ENCODE measurements around the gene RAB5B. TPM values are rescaled to one million over a fixed set of nuclear protein-coding genes. Genes with fewer than 3 reads are reported as not detected.

The RAB5B gene
- polyA plus RNA-seq, 1 donor (not counting 4 experiments of a cell fraction or from before 2014, with no cell fraction given), result 138 TPM

DNA sequence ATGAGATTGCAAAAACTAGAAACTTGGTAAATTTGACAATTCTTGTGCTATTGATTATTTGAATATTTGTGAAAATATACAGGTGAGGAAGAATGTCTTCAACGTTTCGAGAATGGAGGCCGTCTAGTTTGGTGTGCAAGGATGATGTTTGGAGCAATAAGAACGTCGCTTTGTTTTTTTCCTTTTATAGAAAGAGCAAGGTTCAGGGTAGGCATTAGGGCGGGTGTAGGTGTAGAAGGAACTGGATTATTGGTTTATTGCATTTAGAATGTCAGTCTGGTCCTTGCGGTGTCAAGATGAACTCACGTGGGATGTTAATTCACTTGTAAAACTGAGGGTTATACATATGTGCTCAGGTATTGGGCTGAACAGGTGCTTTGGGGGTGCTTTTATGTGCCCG lies 69.0 kb downstream of the RAB5B start:
- FAIRE-seq, result no peak
- Histone ChIP-seq H3K79me2 (ENCODE audit: control insufficient read depth, insufficient read depth, low read length) (peaks cover 22% of the 10 kb centered on the region), H3K36me3 (ENCODE audit: control insufficient read depth in 2 of 2, extremely low read depth in 1 of 2, insufficient read depth in 2 of 2, low read length in 2 of 2) (peaks cover 10 to 25% of the 10 kb centered on the region in 2 experiments), H2AFZ (ENCODE audit: control insufficient read depth, low read length) (no peak overlapping the region), H3K27ac (ENCODE audit: control insufficient read depth, insufficient read depth, low read length) (peak overlapping the region; percentile 98), H4K20me1 (ENCODE audit: control insufficient read depth, extremely low read depth, insufficient read depth, low read length) (peaks cover 6% of the 10 kb centered on the region), H3K4me1 (ENCODE audit: control insufficient read depth, extremely low read depth, insufficient read depth, low read length) (peaks cover 25% of the 10 kb centered on the region), H3K4me3 (ENCODE audit: control insufficient read depth in 2 of 3, extremely low read depth in 1 of 3, insufficient read depth in 2 of 3, low read depth in 1 of 3, low read length in 3 of 3) (peak overlapping the region; percentile 79 to 98 (median 82)), H3K9me3 (ENCODE audit: control insufficient read depth, low read depth, low read length) (no peaks in the 10 kb centered on the region), H3K9ac (ENCODE audit: control insufficient read depth, extremely low read depth, insufficient read depth, low read length) (peak overlapping the region; percentile 97), H3K27me3 (ENCODE audit: control insufficient read depth, extremely low read depth, insufficient read depth, low read length) (no peaks in the 10 kb centered on the region), H3K4me2 (ENCODE audit: control insufficient read depth, extremely low read depth, insufficient read depth, low read depth, low read length) (peak overlapping the region; percentile 91), H3K9me1 (ENCODE audit: control insufficient read depth, extremely low read depth, insufficient read depth, low read length) (no peaks in the 10 kb centered on the region)
- dilution Hi-C loops (cut with MboI; ENCODE audit: extremely low pct_ligation_motif_present, low sequenced_read_pairs), result no loop called here
- DNase-seq (ENCODE audit: low read depth, low spot score), result no peak
- no peak for TF ChIP-seq EZH2 (IDR thresholded peaks at IDR 0.05; ENCODE audit: low read length)
- TF ChIP-seq, protein P1, sequence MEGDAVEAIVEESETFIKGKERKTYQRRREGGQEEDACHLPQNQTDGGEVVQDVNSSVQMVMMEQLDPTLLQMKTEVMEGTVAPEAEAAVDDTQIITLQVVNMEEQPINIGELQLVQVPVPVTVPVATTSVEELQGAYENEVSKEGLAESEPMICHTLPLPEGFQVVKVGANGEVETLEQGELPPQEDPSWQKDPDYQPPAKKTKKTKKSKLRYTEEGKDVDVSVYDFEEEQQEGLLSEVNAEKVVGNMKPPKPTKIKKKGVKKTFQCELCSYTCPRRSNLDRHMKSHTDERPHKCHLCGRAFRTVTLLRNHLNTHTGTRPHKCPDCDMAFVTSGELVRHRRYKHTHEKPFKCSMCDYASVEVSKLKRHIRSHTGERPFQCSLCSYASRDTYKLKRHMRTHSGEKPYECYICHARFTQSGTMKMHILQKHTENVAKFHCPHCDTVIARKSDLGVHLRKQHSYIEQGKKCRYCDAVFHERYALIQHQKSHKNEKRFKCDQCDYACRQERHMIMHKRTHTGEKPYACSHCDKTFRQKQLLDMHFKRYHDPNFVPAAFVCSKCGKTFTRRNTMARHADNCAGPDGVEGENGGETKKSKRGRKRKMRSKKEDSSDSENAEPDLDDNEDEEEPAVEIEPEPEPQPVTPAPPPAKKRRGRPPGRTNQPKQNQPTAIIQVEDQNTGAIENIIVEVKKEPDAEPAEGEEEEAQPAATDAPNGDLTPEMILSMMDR (optimal IDR thresholded peaks at IDR 0.05 in 1 of 3, IDR thresholded peaks at IDR 0.05 in 1 of 3, conservative IDR thresholded peaks at IDR 0.05 in 1 of 3; ENCODE audit: extremely low read depth in 1 of 3, insufficient read depth in 2 of 3, low read length in 3 of 3), result no peak

Other genes with a start within 250 kb of the RAB5B start
- gene CD63, start 245.1 kb upstream of the RAB5B start, polyA plus RNA-seq, result 517 to 917 TPM (median 749 TPM) in 3 replicates
- gene GDF11, start 231.0 kb upstream of the RAB5B start, polyA plus RNA-seq, result 2.5 to 6.2 TPM (median 2.7 TPM) in 3 replicates
- 117 to 168 TPM (median 119 TPM) in 3 replicates for gene SARNP, start 156.4 kb upstream of the RAB5B start, polyA plus RNA-seq
- 108 to 129 TPM (median 114 TPM) in 3 replicates for gene ORMDL2, start 156.0 kb upstream of the RAB5B start, polyA plus RNA-seq
- 6.1 to 8.5 TPM (median 7.7 TPM) in 3 replicates for gene DNAJC14, start 144.5 kb upstream of the RAB5B start, polyA plus RNA-seq
- gene MMP19, start 131.1 kb upstream of the RAB5B start, polyA plus RNA-seq, result 2.2 to 4.1 TPM (median 2.7 TPM) in 3 replicates
- 43.6 to 63.4 TPM (median 61.6 TPM) in 3 replicates for gene PYM1, start 46.2 kb upstream of the RAB5B start, polyA plus RNA-seq
- gene DGKA, start 42.9 kb upstream of the RAB5B start, polyA plus RNA-seq, result 161 to 263 TPM (median 174 TPM) in 3 replicates
- 1.3 to 2.1 TPM (median 1.4 TPM) in 3 replicates for gene PMEL, start 8.0 kb upstream of the RAB5B start, polyA plus RNA-seq
- gene CDK2, start 7.2 kb upstream of the RAB5B start, polyA plus RNA-seq, result 34.3 to 49.3 TPM (median 47.3 TPM) in 3 replicates
- 9.0 to 10.8 TPM (median 9.4 TPM) in 3 replicates for gene SUOX, start 23.2 kb downstream of the RAB5B start, polyA plus RNA-seq
- 0.97 to 1.8 TPM (median 1.1 TPM) in 3 replicates for gene IKZF4, start 47.0 kb downstream of the RAB5B start, polyA plus RNA-seq
- gene RPS26, start 67.8 kb downstream of the RAB5B start, polyA plus RNA-seq, result 663 to 1,841 TPM (median 663 TPM) in 3 replicates
- 13.6 to 19.8 TPM (median 16.4 TPM) in 3 replicates for gene ERBB3, start 106.1 kb downstream of the RAB5B start, polyA plus RNA-seq
- 247 to 505 TPM (median 480 TPM) in 3 replicates for gene PA2G4, start 130.5 kb downstream of the RAB5B start, polyA plus RNA-seq
- gene RPL41, start 142.6 kb downstream of the RAB5B start, polyA plus RNA-seq, result 7,566 to 10,481 TPM (median 10,062 TPM) in 3 replicates
- 0.81 to 1.0 TPM (median 0.85 TPM) in 3 replicates for gene ZC3H10, start 144.2 kb downstream of the RAB5B start, polyA plus RNA-seq
- 140 to 205 TPM (median 141 TPM) in 3 replicates for gene ESYT1, start 154.2 kb downstream of the RAB5B start, polyA plus RNA-seq
- 42.3 to 44.9 TPM (median 44.9 TPM) in 3 replicates for gene MYL6B, start 178.5 kb downstream of the RAB5B start, polyA plus RNA-seq
- gene MYL6, start 184.3 kb downstream of the RAB5B start, polyA plus RNA-seq, result 3,666 to 4,542 TPM (median 4,521 TPM) in 3 replicates
- 23.3 to 37.6 TPM (median 32.5 TPM) in 3 replicates for gene SMARCC2, start 215.4 kb downstream of the RAB5B start, polyA plus RNA-seq
- gene RNF41, start 247.8 kb downstream of the RAB5B start, polyA plus RNA-seq, result 42.2 to 62.0 TPM (median 49.7 TPM) in 3 replicates

Measured in keratinocyte (primary cell).